IPS-11a (cell line): ENCODE data around the gene NOX3.

Experiments used
- H3K4me3 ChIP-seq: one replicate; pipeline ENCODE4 v1.5.1; 2013; ENCODE audit warnings: low read depth, low read length, control low read depth

NOX3 gene

GRCh38 chr6:155400654-155400965 lies 55.0 kb downstream of the NOX3 start:
- no peak overlapping the region for H3K4me3 ChIP-seq

DNA sequence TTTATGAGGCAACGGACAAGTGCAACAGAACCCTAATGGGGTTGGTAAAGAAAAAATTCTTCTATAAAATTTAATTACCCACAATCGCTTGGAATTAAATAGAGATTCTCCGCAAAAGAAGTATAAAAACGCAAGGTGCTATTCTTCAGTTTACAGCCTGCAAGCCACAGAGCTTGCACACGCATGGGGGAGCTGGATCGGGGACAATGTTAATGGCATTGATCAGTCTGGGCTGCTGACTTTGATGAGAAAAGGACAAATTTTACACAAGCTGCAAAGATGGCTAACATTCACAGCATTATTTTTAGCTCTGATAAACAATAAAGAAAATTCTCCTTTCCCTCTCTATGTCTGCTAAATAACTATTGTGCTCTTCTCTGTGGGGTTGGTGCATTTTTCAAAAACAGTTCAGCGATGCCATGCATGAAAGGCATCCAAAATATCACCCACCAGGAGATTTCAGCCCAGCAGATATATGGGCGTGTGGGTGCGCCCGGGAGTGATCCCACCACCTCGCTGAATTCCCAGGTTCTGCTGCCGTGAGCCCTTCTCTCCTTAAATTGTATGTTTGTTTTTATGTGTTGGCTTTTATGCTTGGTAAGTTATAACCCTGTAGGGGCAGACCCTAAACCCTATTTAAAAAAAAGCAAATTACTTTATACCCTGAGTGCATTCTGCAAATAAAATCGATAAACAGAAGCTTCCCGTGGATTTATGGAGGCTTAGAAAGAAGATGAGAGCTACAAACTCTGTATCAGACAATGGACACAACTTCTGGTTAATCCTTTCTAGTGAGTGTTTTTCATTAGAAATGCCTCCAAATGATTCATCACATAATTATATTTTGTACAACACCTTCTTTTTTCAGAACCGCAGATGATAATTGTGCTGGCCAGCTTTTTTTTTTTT lies 55.6 kb downstream of the NOX3 start:
- no peak overlapping the region for H3K4me3 ChIP-seq

GRCh38 chr6:155399062-155399744 lies 56.4 kb downstream of the NOX3 start:
- H3K4me3 ChIP-seq = no peak overlapping the region

- no peak overlapping the region for H3K4me3 ChIP-seq
These were observed 57.0 kb downstream of the NOX3 start for GRCh38 chr6:155398701-155399061.

GRCh38 chr6:155398221-155398620 lies 57.4 kb downstream of the NOX3 start:
- H3K4me3 ChIP-seq = no peak overlapping the region

DNA sequence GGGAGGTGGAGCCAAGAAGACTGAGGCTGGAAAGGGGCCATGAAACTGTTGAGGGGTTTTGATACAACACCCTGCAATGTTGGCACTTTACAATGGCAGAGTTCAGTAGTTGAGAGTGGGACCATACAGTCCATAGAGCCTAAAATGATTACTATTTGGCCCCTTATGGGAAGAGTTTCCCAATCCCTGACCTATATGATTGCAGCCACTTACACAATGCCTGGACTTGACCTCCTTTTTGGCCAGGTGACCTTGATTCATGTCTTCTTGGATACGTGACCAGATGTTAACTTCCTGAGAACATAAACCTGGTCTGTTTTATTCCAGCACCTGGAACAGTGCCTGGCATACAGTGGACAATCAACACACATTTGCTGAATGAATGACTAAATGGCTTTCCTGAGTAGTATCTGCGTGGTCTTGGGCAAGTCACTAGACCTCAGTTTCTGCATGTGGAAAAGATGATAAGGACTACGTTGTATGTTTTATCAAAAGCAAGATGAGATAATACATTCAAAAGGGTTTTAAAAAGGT lies 58.4 kb downstream of the NOX3 start:
- no peak overlapping the region for H3K4me3 ChIP-seq

DNA sequence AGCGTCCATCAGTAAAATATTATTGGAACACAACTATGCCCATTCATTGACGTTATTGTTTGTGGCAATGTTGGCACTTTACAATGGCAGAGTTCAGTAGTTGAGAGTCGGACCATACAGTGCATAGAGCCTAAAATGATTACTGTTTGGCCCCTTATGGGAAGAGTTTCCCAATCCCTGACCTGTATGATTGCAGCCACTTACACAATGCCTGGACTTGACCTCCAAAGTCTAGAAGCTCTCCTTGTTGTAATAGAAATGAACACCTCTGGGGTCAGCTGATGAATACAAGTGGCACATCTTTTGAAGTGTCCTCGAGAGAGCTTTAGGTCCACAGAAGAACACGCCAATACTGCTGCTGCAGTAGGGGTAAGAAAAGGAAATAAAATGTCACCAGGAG lies 59.0 kb downstream of the NOX3 start:
- no peak overlapping the region for H3K4me3 ChIP-seq

DNA sequence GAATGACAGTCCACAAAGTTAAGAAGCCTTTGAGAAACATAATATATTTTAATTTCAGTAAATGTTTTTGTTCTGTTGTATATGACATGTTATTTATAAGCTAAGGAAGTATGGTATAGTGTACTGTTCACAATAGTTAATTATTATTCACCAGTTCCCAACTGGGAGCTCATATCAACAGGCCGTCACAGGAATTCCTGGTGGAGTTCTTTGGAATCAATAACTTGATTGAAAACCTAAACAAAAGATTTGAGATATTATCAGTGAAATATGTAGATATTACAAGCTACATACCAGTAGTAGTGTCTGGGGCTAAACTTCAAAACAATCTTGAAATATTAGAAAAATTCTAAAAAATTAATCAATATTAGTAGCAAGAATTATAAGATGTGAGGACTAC lies 60.3 kb downstream of the NOX3 start:
- H3K4me3 ChIP-seq = no peak overlapping the region

- no peak overlapping the region for H3K4me3 ChIP-seq
These were observed 66.5 kb downstream of the NOX3 start for GRCh38 chr6:155389130-155389529.

DNA sequence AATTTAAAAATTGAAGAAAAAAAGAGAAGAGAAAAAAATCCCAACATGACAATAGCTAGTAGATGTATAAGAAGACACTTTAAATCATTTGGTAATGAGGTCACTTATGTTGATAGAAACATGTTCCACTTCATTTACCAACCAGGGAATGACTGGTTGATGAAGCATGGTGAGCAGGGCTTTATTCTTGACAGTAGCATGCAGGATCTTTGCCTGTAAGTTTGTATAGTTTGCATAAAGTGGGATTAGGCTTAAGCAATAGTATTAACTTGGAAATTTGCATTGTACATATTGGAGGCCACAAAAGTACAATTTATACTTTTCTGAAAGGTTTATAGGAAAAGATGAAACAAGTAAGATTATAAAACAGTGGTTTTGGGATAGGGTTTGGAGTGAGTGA lies 67.0 kb downstream of the NOX3 start:
- H3K4me3 ChIP-seq = no peak overlapping the region

DNA sequence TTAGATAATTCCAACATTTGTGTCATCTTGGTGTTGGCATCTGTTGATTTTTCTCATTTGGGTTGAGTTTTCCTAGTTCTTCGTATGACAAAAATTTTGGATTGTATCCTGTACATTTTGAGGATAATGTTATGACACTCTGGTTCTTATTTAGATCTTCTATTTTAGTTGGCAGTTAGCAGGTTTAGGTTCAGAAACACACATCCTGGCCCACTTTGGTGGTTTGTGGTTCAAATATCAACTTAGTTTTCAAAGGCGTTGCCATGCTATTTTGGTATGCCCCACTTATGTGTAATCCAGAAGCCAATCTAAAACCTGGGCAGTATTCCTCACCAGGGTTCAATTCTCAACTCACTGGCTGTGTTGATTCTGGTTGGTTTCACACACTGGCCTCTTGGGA lies 68.2 kb downstream of the NOX3 start:
- no peak overlapping the region for H3K4me3 ChIP-seq

DNA sequence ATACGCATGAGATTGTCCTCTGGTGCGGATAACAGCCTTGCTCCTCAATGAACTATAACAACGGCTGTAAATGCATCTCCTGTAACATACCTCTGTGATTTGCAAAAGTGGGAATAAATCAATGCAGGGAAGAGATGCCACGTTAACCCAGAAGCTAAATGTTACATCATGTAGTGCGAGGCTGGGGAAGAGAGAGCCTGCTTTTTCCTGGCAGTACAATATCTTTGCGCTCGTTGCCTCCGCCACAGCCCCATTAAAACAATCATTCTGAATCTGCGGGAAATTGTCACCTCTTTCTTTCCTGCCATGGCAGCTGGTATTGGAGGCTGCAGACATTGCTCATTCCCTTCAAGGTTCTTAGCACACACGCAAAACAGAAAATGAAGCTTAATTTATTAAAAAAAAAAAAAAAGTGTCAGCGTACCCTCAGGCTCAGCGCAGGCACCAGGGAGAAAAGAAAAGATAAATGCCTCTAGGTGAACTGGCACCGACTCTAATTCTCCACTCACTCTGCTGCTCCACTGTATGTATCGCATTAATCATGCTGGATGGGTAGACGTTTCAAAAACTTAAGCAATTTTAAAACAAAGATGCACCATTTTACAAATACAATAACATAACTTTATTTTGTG lies 71.2 kb downstream of the NOX3 start:
- H3K4me3 ChIP-seq = no peak overlapping the region

DNA sequence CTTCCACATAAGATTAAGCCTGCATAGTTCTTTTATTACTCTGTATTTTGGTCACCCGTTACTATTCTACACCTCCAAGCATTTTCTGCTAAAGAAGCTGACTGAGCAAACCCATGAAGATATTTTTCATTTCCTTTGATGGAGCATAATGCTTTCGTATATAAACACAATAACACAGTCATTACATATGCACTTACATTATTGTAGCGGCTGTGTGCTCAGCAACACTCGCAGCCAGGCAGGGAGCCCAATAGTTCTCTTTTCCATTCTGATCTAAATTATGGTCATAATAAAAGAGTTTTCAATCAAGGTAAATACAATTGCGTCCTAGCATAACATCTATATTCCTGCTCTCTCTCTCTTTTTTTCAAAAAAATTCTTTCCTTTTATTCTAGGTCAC lies 71.7 kb downstream of the NOX3 start:
- no peak overlapping the region for H3K4me3 ChIP-seq

- no peak overlapping the region for H3K4me3 ChIP-seq
These were observed 73.3 kb downstream of the NOX3 start for GRCh38 chr6:155382338-155382685.

DNA sequence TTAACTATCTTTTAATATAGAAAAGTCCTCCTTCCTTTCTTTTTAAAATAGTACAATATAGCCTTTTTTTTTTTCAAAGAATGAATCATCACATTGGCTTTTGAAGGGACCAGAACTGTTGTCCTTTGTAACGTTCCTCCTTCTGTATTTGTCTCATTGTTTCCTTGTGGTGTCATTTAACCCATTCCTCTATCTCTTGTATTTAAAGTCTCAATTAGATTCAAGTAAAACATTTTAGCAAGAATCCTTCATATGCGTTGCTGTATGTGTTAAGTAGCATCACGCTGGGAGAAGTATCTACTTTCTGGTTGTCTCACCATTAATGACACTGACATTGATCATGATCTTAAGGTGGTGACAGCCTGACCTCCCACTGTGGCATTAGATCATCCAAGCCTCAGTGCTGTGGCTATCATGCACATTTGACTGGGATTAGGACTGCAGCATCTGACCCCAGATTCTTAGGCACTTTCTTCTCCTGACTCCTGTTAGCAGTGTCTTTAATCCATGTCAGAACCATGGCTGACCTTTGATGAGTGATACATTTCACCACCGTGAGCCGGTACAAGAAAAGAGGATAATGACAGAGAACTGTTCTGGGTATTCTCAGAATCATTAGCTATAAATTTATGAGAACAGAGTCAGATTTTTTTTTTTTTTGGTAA lies 73.8 kb downstream of the NOX3 start:
- H3K4me3 ChIP-seq = no peak overlapping the region

DNA sequence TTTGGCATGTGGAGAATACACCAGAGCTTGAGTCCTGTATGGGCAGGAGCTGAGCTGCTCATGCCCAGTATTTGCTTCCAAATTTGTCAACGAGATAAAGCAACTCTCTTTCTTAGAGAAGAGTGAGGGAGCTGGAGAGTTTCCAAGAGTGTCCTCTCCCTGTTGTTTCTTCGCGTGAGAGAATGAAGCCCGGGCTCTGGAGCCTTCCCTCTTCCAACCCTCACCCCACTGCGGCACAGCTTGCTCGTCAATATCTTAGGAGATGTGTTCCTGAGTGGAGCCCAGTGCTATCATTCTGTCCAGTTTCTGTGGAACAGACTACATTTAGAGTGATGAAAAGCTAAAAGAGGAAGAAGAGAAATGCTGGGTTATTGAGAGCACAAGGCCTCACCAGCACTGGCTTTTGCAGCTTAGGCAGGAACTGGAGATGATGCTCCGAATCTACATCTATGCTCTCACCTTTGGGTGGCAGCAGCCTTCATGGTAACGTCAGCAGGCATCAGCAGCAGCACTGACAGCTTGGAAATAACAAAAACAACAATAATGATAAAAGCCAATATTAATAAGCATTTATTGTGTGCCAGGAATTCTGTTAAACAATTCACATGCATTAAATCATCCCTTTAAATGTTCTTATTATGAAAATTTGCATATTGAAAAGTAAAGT lies 74.8 kb downstream of the NOX3 start:
- H3K4me3 ChIP-seq = no peak overlapping the region

DNA sequence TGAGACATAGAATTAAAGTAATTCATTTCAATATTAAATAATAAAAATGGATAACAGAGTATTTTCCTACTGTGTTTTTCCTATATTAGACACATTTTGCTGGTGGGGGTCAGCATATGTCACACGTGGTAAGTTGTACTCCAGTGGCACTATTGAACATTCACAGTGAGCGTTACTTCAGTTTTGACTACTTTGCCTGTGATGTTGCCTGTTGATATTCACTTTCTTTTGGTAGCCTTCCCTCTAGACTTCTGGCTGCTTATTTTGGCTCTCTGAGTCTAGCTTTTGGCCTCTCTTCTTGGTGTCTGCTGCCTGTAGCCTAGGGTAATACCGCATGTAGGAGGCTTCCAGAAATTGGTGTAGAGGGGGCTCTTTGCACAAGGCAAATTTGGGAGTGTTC lies 76.9 kb downstream of the NOX3 start:
- H3K4me3 ChIP-seq = no peak overlapping the region

DNA sequence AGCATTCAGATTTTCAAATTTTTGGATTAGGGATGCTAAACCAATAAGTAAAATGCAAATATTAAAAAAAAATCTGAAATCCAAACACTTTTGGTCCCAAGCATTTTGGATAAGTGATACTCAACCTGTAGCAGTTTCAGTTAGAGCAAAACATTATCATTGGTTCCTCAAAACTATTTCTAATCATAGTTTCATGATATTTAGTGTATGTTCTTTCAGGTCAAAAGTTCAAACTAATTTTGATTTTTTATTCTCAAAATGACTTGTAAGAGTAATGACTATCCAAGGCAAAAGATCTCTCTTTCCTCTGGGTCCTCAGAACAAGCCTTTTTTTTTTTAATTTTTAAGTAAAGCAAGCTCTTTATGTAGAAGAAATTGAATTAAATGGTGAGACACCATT lies 77.4 kb downstream of the NOX3 start:
- no peak overlapping the region for H3K4me3 ChIP-seq

- no peak overlapping the region for H3K4me3 ChIP-seq
These were observed 78.6 kb downstream of the NOX3 start for GRCh38 chr6:155377061-155377460.

- H3K4me3 ChIP-seq = no peak overlapping the region
These were observed 79.8 kb downstream of the NOX3 start for GRCh38 chr6:155375801-155376200.

DNA sequence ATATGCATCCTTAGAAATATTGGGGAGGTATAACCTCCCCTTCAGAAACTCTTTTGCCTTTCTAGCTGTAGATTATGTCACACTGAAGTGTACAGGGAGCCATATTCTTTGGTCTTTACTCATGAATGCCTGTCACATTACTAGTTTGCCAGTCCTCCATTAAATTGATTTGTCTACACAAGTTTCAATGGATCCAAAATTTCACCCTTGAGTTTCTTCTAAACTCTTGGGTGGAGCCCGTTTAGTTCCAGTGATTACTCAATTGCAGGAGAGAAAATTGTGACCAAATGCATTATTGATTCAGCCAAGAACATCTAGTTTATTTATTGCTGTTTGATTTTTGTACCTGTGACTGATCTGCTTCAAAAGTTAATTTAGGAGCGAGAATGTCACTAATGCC lies 81.0 kb downstream of the NOX3 start:
- H3K4me3 ChIP-seq = no peak overlapping the region
